A549 (cell line): ENCODE measurements around the gene ZNF737. TPM values are rescaled to one million over a fixed set of nuclear protein-coding genes. Genes with fewer than 3 reads are reported as not detected.

Experiments used
- ATAC-seq, 2 experiments: fragments of 200-7000 bp in 1 of 2; fragments of >200 bp in 1 of 2; cut with Nextera tagmentation in 1 of 2; cut with Tn5 transposase in 1 of 2; 3 replicates each; pipeline versions ENCODE4 v1.8.0 to v1.9.1; 2018 to 2020; ENCODE audit warnings: mild to moderate bottlenecking in 1 of 2, moderate library complexity in 1 of 2
- CTCF ChIA-PET: fragments of 300-600 bp; sonication (Branson Sonifier 250); formaldehyde crosslinking; extraction: SDS; loops from one replicate; lab custom pipeline; 2021; ENCODE audit warnings: antibody characterized with exemption, inconsistent platforms; lab: Yijun Ruan, JAX
- POLR2A ChIA-PET: fragments of 350-600 bp; formaldehyde crosslinking; extraction: SDS; loops from one replicate; lab custom pipeline; 2021; ENCODE audit warnings: antibody characterized with exemption, inconsistent platforms; lab: Yijun Ruan, JAX
- DNase-seq, 2 experiments: peaks; one replicate each; pipeline versions ENCODE4 v3.0.0 to v3.0.0-alpha.2; 2011 to 2016; ENCODE audit warnings: low read depth in 1 of 2, low spot score in 1 of 2
- FAIRE-seq: peaks from 2 replicates; lab custom pipeline; 2011; peaks lifted over from hg19 to GRCh38; lab: Jason Lieb, UNC
- H3K27ac ChIP-seq, 2 experiments: fragments of >200 bp; sonication (Bioruptor Twin); formaldehyde crosslinking; 3 replicates each; pipeline ENCODE4 v1.5.1; 2016 to 2017
- H3K4me1 ChIP-seq: fragments of >200 bp; sonication (Bioruptor Twin); formaldehyde crosslinking; 3 replicates; pipeline ENCODE4 v1.6.1; 2016
- H3K4me2 ChIP-seq: fragments of >200 bp; sonication (Bioruptor Twin); formaldehyde crosslinking; 3 replicates; pipeline ENCODE4 v1.6.1; 2016
- H3K4me3 ChIP-seq: fragments of >200 bp; sonication (Bioruptor Twin); formaldehyde crosslinking; 3 replicates; pipeline ENCODE4 v1.5.1; 2016
- H3K9me3 ChIP-seq: fragments of >200 bp; sonication (Bioruptor Twin); formaldehyde crosslinking; 3 replicates; pipeline ENCODE4 v1.6.1; 2016
- ATOH8 ChIP-seq: fragments of 250-450 bp; sonication (Bioruptor Pico); IDR thresholded peaks from 2 replicates; pipeline ENCODE4 v1.5.0; 2020; ENCODE audit warnings: low read depth, mild to moderate bottlenecking, moderate library complexity
- BHLHE40 ChIP-seq: IDR thresholded peaks from 2 replicates; pipeline ENCODE4 v1.6.1; 2012; ENCODE audit warnings: low read depth, low read length, inconsistent platforms
- CBX8 ChIP-seq: fragments of 200-600 bp; sonication (generic); IDR thresholded peaks from 2 replicates; pipeline ENCODE4 v1.6.1; 2016
- E2F6 ChIP-seq: IDR thresholded peaks from 2 replicates; pipeline ENCODE4 v1.6.1; 2012; ENCODE audit warnings: low read depth, borderline replicate concordance
- EHF ChIP-seq: fragments of 250-450 bp; sonication (Bioruptor Pico); IDR thresholded peaks from 2 replicates; pipeline ENCODE4 v1.5.0; 2020; ENCODE audit warnings: mild to moderate bottlenecking
- EHMT2 ChIP-seq: fragments of 200-600 bp; sonication (generic); IDR thresholded peaks from 2 replicates; pipeline ENCODE4 v1.6.1; 2016; ENCODE audit warnings: antibody characterized with exemption, low read depth, mild to moderate bottlenecking, moderate library complexity
- ELK1 ChIP-seq: fragments of 150-350 bp; IDR thresholded peaks from 2 replicates; pipeline ENCODE4 v1.6.1; 2014; ENCODE audit warnings: low read depth, mild to moderate bottlenecking, low read length
- ESRRA ChIP-seq: fragments of 150-350 bp; IDR thresholded peaks from 2 replicates; pipeline ENCODE4 v1.6.1; 2014; ENCODE audit warnings: mild to moderate bottlenecking, low read length, borderline replicate concordance
- FOSB ChIP-seq: fragments of 250-450 bp; sonication (Bioruptor Pico); IDR thresholded peaks from 2 replicates; pipeline ENCODE4 v1.5.0; 2020; ENCODE audit warnings: mild to moderate bottlenecking, moderate library complexity
- FOXS1 ChIP-seq: fragments of 250-450 bp; sonication (Bioruptor Pico); IDR thresholded peaks from 2 replicates; pipeline ENCODE4 v1.5.0; 2020; ENCODE audit warnings: mild to moderate bottlenecking, moderate library complexity
- GATA3 ChIP-seq: IDR thresholded peaks from 2 replicates; pipeline ENCODE4 v1.6.1; 2012; ENCODE audit warnings: borderline replicate concordance
- HDAC2 ChIP-seq: fragments of 200-600 bp; sonication (generic); IDR thresholded peaks from 2 replicates; pipeline ENCODE4 v1.6.1; 2016
- HES2 ChIP-seq: fragments of >200 bp; sonication (Bioruptor Twin); formaldehyde crosslinking; IDR thresholded peaks from 2 replicates; pipeline ENCODE4 v1.6.1; 2016
- HOXB13 ChIP-seq: fragments of 250-450 bp; sonication (Bioruptor Pico); IDR thresholded peaks from 2 replicates; pipeline ENCODE4 v1.5.0; 2020; ENCODE audit warnings: low read depth, mild to moderate bottlenecking, moderate library complexity
- KDM5A ChIP-seq: fragments of 200-600 bp; sonication (generic); IDR thresholded peaks from 2 replicates; pipeline ENCODE4 v1.6.1; 2016; ENCODE audit warnings: antibody characterized with exemption, mild to moderate bottlenecking
- PHF8 ChIP-seq: fragments of 200-600 bp; sonication (generic); IDR thresholded peaks from 2 replicates; pipeline ENCODE4 v1.6.1; 2016; ENCODE audit warnings: low read depth, mild to moderate bottlenecking, antibody characterized with exemption, moderate library complexity, borderline replicate concordance
- RCOR1 ChIP-seq: fragments of 150-350 bp; IDR thresholded peaks from 2 replicates; pipeline ENCODE4 v1.6.1; 2014; ENCODE audit warnings: antibody characterized with exemption, low read length, low read depth
- SMC3 ChIP-seq: fragments of >200 bp; sonication (Bioruptor Twin); formaldehyde crosslinking; IDR thresholded peaks from 3 replicates; pipeline ENCODE4 v1.6.1; 2018; ENCODE audit warnings: inconsistent platforms
- SREBF2 ChIP-seq: fragments of 450-650 bp; IDR thresholded peaks from 2 replicates; pipeline ENCODE4 v1.6.1; 2014; ENCODE audit warnings: mild to moderate bottlenecking, moderate library complexity
- TFCP2L1 ChIP-seq: fragments of 250-450 bp; sonication (Bioruptor Pico); IDR thresholded peaks from 2 replicates; pipeline ENCODE4 v1.5.0; 2021; ENCODE audit warnings: mild to moderate bottlenecking
- USF2 ChIP-seq: fragments of 450-650 bp; IDR thresholded peaks from 2 replicates; pipeline ENCODE4 v1.6.1; 2014; ENCODE audit warnings: antibody characterized with exemption
- ZC3H11A ChIP-seq: fragments of 450-650 bp; IDR thresholded peaks from 2 replicates; pipeline ENCODE4 v1.6.1; 2014; ENCODE audit warnings: antibody characterized with exemption, mild to moderate bottlenecking
- ZFP36 ChIP-seq: fragments of 450-650 bp; IDR thresholded peaks from 2 replicates; pipeline ENCODE4 v1.6.1; 2014; ENCODE audit warnings: borderline replicate concordance; ENCODE audit not compliant: partially characterized antibody
- WGBS: methylation state at CpG from one replicate; pipeline ENCODE4 v1.1.6; 2017; ENCODE audit errors: missing lambda C conversion rate; 5-methylcytosine and 5-hydroxymethylcytosine counted together
- polyA plus RNA-seq, 4 experiments: library from polyadenylated mRNA; depleted of rRNA in 3 of 4; stranded (reverse); fragments of >200 nt; fragmentation: RNase III in 1 of 4; extraction: RNeasy Plus Mini Kit Qiagen cat#74134 plus additional on column Dnase treatment in 1 of 4; gene quantifications; 2 replicates in 3 of 4; 3 replicates in 1 of 4; pipeline ENCODE4 v1.2.3, GENCODE V29; 2011 to 2017
- TF ChIP-seq, protein P1 (sequence below): fragments of >200 bp; sonication (Bioruptor Twin); formaldehyde crosslinking; IDR thresholded peaks from 3 replicates; pipeline ENCODE4 v1.5.1; 2016
- TF ChIP-seq, protein P2 (sequence below): fragments of >200 bp; sonication (Bioruptor Twin); formaldehyde crosslinking; IDR thresholded peaks from 3 replicates; pipeline ENCODE4 v1.6.1; 2016

The ZNF737 gene
- polyA plus RNA-seq, 2 of the 4 experiments (the other 2 are of a cell fraction), result 0.05 to 0.15 TPM

- WGBS, result 9% methylated on average over 1 of the region's 1 CpG
- Histone ChIP-seq H3K9me3 (no peaks in the 10 kb centered on the region), H3K4me3 (no peak overlapping the region), H3K4me2 (no peak overlapping the region), H3K27ac (no peak overlapping the region), H3K4me1 (no peaks in the 10 kb centered on the region)
- no peak for FAIRE-seq
- CTCF ChIA-PET, result no interaction called here
- no peak for DNase-seq
- TF ChIP-seq, protein P1, sequence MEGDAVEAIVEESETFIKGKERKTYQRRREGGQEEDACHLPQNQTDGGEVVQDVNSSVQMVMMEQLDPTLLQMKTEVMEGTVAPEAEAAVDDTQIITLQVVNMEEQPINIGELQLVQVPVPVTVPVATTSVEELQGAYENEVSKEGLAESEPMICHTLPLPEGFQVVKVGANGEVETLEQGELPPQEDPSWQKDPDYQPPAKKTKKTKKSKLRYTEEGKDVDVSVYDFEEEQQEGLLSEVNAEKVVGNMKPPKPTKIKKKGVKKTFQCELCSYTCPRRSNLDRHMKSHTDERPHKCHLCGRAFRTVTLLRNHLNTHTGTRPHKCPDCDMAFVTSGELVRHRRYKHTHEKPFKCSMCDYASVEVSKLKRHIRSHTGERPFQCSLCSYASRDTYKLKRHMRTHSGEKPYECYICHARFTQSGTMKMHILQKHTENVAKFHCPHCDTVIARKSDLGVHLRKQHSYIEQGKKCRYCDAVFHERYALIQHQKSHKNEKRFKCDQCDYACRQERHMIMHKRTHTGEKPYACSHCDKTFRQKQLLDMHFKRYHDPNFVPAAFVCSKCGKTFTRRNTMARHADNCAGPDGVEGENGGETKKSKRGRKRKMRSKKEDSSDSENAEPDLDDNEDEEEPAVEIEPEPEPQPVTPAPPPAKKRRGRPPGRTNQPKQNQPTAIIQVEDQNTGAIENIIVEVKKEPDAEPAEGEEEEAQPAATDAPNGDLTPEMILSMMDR, result no peak
- TF ChIP-seq EHMT2 (no peak), RCOR1 (no peak), HOXB13 (no peak), EHF (CRISPR knock-in tag) (no peak), USF2 (no peak), FOXS1 (no peak), ATOH8 (CRISPR knock-in tag) (no peak), FOSB (CRISPR knock-in tag) (no peak)
- POLR2A ChIA-PET, result no interaction called here
- no peak for ATAC-seq
These were observed 42.4 kb upstream of the ZNF737 start for GRCh38 chr19:20607943-20608342.

GRCh38 chr19:20558571-20558970 lies 7.0 kb downstream of the ZNF737 start:
- ChIA-PET POLR2A (no interaction called here), CTCF (interaction anchor here (0.6 kb wide), 1 partner anchor 493 kb away, joined by 3 read pairs; no protein-coding TSS in a partner anchor)
- no peak overlapping the region for H3K4me2 ChIP-seq
- TF ChIP-seq CBX8 (no peak), BHLHE40 (no peak), EHMT2 (no peak), ZC3H11A (no peak), ELK1 (no peak), ESRRA (no peak)
- no peak overlapping the region for H3K27ac ChIP-seq
- H3K9me3 ChIP-seq, result no peaks in the 10 kb centered on the region
- no peaks in the 10 kb centered on the region for H3K4me1 ChIP-seq
- H3K4me3 ChIP-seq, result no peak overlapping the region
- no peak for ATAC-seq
- DNase-seq, result no peak
- no peak for FAIRE-seq

DNA sequence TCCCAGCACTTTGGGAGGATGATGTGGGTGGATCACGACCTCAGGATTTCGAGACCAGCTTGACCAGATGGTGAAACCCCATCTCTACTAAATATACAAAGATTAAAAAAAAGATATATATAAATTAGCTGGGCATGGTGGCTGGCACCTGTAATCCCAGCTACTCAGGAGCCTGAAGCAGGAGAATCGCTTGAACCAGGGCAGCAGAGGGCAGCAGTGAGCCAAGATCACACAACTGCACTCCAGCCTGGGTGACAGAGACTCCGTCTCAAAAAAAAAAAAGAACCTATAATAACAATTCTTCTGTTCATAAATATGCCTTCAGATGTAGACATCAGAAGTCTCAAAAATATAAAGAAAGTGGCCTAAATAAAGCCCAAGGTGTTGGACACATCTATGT lies 7.6 kb downstream of the ZNF737 start:
- H3K9me3 ChIP-seq, result no peaks in the 10 kb centered on the region
- ATAC-seq, result no peak
- TF ChIP-seq PHF8 (no peak), ZC3H11A (no peak), SREBF2 (no peak), SMC3 (no peak), BHLHE40 (no peak), ZFP36 (no peak), ATOH8 (CRISPR knock-in tag) (no peak), GATA3 (no peak), HES2 (no peak), HDAC2 (no peak), TFCP2L1 (CRISPR knock-in tag) (no peak), E2F6 (no peak), KDM5A (no peak)
- TF ChIP-seq, protein P1, result no peak
- TF ChIP-seq, protein P2, sequence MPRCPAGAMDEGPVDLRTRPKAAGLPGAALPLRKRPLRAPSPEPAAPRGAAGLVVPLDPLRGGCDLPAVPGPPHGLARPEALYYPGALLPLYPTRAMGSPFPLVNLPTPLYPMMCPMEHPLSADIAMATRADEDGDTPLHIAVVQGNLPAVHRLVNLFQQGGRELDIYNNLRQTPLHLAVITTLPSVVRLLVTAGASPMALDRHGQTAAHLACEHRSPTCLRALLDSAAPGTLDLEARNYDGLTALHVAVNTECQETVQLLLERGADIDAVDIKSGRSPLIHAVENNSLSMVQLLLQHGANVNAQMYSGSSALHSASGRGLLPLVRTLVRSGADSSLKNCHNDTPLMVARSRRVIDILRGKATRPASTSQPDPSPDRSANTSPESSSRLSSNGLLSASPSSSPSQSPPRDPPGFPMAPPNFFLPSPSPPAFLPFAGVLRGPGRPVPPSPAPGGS, result no peak

More for the DNA sequence above, 7.6 kb downstream of the ZNF737 start:
- H3K4me3 ChIP-seq, result no peak overlapping the region
- DNase-seq (no peak), FAIRE-seq (no peak)
- ChIA-PET POLR2A (no interaction called here), CTCF (interaction anchor here (0.6 kb wide), 1 partner anchor 492 kb away, joined by 3 read pairs; no protein-coding TSS in a partner anchor)
- no peak overlapping the region for H3K4me2 ChIP-seq
- H3K27ac ChIP-seq, result no peak overlapping the region
- WGBS, result 3% methylated on average over 4 of the region's 4 CpGs
- no peaks in the 10 kb centered on the region for H3K4me1 ChIP-seq
